GM19025 (cell line): ENCODE measurements around the gene ACTL8.

ENCODE experiments used
- ATAC-seq: cut with Tn5 transposase; IDR thresholded peaks from one replicate; pipeline ENCODE4 v1.9.1; 2021; ENCODE audit warnings: mild to moderate bottlenecking, low read depth, moderate library complexity; ENCODE audit not compliant: unreplicated experiment

Gene ACTL8

DNA sequence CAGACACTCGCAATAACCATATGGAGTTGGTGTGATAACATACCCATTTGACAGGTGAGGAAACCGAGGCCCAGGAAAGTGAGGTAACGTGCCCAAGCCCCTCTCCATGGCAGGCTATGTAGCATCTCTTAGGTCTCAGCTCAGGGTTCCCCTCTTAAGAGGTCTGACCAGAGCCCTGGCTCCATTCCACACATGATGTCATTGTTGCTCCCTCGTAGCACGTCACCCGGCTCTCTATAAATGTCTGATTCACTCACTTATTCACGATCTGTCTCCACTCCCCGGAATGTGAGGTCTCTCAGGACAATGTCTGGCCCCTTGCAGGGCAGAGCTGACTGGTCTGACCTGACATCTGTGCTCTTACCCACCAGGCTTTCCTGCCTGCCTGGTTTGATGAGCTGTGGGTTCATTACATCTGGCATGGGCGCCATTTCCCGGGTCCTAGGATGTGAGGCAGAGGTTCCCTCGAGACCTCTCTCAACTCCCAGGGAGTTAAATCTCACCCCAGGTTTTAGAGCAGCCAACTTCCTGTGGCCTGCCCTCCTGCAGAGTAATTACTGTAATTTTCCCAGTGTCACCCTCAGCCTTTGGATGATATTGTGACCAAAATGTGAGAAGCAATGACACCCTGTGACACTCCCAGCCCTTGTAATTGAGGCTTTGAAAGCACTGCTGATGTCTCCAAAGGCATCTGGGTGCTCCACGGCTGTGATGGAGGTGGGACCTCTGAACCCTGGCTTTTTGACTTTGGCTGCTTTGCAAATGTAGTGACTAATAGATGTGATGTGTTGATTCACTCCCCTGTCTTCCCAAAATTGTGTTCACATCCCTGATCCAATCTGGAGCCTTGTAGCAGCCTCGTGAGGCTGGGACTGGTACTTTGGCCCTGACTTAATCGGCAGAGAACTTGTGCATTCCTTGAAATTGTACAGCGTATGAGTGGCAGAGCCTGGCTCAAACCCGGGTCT lies 10.6 kb downstream of the ACTL8 start:
- no peak for ATAC-seq

DNA sequence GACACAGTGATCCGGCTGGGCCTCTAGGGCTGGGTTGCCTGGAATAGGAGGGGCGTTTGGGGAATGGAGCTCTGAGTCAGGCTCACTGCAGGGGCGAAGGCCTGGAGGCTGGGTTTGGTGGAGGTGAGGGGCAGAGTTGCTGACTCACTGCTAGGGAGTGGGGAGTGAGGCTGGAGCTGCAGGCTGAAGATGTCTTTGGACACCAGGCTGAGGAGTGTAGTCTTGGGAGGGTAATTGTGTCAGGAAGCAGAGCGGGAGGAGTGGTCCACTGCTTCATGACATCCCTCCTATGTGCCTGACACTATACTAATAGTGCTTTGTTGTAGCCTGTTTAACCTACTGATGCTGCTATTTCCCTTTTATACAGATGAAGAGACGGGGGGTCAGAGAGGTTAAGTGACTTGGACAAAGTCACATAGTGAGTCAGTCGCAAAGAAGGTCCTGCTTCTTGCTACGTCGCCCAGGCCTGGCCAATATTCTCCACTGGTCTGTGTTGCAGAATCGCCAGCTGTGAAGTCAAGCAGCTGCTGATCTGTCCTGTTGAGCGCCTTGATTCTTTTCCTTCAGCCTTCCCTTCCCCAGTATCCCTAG lies 13.6 kb downstream of the ACTL8 start:
- no peak for ATAC-seq

DNA sequence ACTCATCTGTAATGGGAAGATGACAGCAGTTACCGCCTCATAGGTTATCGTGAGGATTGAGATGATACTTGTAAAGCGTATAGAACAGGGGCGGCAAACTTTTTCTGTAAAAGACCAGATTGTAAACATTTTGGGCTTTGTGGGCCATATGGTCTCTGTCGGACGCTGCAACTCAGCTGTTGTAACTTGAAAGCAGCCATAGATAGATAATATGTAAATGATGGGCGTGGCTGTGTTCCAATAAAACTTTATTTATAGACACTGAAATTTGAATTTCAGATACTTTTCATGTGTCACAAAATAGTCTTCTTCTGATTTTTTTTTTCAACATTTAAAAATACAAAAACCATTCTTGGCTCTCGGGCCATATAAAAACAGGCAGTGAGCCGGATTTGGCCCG lies 15.8 kb downstream of the ACTL8 start:
- no peak for ATAC-seq

DNA sequence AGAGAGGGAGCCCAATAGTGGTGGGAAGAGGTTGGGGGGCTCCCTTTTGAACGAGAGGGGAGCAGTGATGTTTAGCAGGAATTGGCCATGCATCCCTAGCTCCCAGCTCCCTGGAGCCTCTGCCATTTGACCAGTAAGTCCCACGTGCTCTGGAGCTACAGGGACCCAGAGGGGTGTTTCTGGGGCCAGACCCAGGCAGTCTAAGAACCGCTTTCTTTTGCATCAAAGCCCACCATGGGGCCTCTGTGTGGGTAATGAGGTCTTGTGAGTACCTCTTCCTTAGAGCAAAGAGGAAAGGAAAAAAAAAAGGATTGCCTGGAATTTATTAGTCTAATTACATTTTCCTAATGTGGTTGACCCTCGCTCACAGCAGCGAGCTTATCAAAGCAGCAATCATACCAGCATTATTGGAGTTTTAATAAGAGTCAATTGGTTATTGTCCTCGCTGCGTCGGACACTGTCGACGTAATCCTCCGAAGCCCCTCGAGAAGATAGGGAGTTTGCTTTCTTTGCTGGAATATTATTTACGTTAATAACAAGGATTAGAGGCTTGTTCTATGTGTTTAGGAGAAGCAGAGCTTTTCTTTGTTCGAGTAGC lies 17.6 kb downstream of the ACTL8 start:
- ATAC-seq, result no peak

DNA sequence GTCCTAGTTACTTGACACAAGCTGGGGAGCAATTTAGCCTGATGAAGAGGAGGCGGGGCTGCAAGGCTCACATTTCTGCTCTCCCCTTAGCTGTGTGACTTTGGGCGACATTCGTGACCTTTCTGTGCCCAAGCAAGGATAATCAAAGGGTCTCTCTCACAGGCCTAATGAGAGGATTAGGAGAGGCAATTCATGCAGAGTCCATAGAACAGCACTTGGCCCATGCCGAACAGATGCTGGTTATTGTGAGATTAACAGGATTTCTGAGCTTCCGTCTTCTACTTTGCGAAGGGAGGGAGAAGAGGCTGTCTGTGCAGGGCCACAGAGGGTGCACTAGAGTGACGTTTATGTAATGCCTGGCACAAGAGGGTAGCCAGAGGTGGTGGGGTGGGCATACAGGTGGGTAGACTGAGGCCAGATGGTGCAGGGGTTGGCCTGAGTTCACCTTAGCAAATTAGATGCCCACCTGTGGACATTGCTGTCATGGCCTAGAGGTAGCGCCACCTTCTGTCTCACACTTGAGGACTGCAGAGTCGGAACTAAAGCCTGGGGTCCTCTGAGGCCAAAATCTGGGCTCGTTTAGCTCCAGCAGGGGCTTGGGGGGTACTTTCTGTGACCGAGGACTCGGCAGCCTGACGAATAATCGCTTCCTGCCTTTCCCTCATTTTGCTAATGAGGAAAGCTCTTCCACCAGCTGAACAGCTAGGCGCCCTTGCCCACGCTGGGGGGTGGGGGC lies 18.6 kb downstream of the ACTL8 start:
- no peak for ATAC-seq

DNA sequence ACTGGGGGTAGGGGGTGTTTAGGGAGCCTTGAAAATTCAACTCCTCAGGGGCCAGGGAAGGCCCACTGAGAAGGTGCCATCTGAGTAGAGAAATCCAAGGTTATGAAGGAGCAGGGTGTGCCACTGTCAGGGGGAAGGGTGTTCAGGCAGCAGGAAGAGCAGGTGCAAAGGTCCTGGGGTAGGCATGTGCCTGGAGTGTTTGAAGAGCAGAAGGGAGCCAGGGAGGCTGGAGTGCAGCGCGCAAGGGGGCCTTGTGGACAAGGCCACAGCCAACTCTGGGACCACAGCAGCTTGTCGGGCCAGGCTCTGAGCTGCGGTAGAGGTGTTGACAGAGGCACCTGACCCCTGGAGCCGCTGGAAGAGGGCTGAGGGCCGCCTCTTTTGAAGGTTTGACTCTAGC lies 19.3 kb downstream of the ACTL8 start:
- no peak for ATAC-seq

DNA sequence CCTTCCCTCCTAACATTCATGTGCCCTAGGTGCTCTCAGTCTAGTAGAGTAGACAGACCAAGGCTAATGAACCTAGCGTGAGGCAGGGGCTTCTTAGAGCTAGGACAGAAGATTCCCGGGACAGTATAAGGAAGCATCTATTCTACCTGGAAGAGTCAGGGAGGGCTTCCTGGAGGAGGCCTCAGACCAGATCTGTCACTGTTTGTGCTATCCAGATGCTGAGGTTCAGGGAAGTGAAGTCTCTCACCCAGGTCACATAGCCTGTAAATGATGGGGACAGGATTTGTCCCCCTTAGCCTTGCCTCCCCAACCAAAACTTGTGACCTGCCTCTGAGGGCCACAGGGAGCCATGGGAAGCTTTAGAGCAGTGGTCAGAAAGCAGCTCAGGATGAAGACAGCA lies 20.7 kb downstream of the ACTL8 start:
- ATAC-seq, result no peak

DNA sequence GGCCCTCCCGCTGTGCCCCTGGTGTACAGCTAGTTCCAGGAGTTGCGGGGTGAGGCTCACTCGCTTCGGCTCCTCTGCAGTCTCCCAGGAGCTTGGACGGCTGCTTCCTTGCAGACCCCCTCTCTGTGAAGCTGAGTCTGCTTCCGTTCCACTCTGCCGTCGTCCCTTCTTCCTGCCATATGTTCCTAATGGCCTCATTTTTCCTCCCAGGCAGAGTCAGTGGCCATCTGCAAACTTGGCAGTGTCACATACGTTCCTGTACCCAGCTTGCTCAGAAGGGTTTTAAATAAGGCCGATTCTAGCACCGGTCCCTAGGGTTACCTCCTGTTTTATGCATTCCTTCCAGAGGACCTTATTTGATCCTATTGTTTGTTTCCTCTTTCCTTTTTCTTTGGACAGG lies 21.3 kb downstream of the ACTL8 start:
- ATAC-seq, result no peak

DNA sequence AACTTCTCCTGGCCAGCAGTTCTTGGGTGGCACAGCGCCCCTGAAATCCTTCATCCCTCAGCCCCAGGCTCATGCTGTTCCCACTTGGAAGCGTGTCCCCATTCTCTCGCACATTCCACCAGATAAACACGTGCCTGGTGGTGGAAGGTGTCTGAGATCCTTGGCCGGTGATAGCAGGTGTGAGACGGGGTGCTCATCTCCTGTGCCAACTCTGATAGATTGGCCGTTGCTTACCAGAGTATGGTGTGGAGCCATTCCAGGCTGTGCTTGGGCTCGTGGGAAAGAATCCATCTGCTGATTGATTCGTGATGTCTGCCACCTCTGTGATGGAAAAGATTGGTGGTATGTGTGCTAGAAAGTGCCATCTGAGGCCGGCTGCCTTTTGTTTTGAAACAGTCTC lies 22.2 kb downstream of the ACTL8 start:
- no peak for ATAC-seq

DNA sequence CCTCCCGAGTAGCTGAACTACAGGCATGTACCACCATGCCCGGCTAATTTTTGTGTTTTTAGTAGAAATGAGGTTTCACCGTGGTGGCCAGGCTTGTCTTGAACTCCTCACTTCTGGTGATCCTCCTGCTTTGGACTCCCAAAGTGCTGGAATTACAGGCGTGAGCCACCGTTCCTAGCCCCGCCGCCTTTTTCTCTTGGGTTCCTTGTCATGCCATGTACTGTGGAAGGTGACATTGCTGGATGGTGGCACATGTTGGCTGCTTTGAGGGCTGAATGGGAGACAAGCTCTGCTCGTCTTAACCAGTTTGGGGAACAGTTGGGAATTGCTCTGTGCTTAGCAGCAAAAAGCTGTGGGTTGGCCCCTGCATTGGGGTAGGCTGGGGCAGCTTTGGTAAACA lies 22.7 kb downstream of the ACTL8 start:
- no peak for ATAC-seq

DNA sequence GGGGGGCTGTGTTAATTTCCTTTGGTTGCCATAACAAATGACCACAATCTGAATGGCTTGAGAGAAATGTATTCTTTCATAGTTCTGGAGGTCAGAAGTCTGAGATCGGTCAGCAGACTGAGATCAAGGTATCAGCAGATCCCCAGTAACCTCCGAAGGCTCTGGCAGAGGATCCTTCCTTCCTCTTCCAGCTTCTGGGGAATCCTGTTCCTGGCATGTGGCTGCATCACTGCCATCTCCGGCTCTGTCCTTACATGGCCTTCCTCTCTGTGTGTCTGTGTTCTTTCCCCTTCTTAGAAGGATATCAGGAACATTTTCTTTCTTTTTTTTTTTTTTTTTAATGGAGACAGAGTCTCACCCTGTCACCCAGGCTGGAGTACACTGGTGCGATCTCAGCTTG lies 25.8 kb downstream of the ACTL8 start:
- ATAC-seq, result no peak

DNA sequence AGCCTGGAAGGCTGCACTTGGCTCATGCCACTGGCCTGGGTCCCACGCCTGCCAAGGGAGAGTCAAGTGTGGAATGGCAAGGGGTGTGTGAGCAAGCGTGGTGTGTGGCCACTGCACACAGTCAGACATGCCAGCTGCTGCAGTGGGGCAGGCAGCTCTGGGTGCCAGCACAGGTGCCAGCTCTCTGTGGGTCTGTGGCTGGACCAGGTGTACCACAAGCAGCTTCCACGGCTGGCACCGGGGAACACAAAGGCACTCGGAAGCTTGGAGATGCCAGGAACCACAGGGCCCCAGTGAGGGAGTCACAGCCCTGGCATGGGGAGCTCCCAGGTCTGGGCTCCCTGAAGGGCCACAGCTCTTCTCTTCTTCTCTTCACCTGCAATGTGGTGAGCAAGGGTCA lies 34.8 kb downstream of the ACTL8 start:
- no peak for ATAC-seq

DNA sequence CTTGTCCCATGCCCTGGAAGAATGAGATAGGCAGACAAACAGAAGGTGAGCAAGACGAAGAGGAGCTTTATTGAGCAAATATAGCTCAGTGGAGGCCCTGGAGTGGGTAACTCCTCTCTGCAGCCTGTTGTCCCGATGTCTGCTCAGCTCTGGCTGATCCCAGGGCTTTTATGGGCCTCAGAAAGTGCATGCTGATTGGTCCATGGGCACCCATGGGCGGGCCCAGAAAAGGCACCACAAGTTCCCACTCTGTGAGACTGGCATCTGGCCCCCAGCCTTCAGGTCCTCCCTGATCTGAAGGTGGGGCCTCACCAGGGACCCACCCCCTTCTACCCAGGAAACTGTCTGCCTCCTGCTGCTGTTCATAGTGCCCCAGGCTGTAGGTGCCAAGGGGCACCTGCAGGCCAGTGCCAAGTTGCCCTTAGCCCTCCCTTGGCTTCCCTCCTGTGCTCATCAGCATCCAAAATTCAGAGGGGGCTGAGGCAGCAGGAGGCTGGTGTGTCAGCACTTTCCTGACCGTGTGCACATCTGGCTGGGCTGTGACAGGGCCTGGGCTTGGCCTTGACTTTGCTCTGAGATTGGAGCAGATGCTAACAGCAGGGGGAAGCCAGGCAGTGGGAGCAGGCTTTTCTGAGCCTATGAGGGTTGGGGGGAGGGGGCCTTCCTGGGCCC lies 35.4 kb downstream of the ACTL8 start:
- ATAC-seq, result no peak

DNA sequence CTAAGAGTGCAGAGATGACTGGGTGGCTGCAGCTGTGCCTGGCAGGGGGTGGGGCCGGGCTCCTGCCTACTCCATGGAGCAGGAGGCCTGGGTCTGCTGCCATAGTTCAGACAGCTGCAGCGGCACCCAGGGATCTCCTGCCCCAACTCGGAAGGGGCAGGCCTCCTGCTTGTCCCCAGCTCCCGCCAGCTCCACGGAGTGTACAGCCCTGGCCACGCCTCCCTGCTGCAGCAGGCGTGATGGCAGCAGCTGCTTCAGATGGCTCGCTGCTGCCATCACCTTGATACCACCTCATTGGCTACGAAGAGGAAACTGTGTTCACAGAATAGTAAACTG lies 35.9 kb downstream of the ACTL8 start:
- no peak for ATAC-seq

DNA sequence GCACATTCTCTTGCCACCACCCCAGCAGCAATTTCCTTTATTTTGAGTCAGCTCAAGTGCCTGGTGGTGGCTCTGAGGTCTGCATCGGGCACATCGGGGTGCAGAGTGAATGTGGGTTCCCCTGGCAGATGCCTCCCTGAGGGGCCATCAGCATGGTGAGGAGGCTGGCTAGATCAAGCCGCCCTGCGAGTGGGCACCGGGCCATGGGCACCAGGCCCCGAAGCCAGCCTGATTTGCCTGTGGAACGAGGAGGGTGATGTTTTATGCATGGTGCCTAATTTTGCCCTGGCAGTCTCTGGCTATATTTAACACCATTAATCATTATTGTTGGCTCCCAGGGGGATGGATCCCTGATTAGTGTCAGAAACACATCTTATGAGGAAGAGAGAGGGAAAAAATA lies 36.3 kb downstream of the ACTL8 start:
- no peak for ATAC-seq

DNA sequence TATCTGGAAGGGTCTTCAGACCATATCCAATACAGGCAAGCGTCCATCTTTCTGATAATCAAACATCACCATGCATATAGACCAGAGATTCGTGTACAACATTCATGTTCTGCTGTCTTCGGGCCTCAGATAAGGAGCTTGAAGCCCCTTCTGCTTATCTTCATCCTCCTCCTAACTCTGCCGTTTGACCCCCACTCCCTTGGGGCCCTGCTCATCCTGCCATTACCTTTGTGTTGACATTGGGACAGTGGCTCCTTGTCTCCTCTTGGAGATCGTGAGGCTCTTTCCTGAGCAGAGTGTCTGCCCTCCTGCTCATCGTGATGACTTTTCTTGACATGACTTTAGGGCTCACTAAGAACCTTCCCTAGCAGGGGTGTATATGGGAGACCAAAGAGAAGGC lies 37.3 kb downstream of the ACTL8 start:
- no peak for ATAC-seq

DNA sequence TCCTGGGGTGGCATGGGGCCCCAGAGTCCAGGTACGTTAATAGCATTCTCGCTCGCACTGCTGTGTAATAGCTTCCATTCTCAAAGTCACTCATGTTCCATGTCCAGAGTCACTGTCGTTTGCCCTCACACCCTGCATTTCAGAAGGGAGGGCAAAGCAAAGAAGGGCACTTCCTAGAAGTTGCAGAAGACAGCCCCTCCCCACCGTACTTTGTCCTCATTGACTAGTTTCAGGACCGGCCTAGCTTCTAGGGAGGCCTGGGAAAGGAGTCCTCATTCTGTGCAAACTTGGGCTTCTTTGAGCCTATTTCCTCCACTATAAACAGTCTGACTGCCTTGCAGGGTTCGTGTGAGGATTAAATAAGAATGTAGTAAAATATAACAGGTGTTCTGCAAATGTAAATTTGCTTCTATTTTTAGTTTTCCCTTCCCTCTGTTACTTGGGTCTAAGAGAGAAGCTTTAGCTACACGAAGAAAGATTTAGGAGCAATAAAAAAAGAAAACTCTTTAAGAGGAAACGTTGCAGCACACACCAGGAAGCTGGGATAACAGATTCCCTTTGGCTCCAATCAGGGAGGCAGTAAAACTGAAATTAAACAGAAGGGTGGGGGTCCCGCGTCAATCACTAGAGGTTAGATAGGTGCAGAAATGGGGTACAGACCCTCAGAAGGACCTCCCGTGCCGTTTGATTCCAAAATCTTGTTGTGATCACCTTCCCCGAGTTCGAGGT lies 40.1 kb downstream of the ACTL8 start:
- ATAC-seq, result no peak

DNA sequence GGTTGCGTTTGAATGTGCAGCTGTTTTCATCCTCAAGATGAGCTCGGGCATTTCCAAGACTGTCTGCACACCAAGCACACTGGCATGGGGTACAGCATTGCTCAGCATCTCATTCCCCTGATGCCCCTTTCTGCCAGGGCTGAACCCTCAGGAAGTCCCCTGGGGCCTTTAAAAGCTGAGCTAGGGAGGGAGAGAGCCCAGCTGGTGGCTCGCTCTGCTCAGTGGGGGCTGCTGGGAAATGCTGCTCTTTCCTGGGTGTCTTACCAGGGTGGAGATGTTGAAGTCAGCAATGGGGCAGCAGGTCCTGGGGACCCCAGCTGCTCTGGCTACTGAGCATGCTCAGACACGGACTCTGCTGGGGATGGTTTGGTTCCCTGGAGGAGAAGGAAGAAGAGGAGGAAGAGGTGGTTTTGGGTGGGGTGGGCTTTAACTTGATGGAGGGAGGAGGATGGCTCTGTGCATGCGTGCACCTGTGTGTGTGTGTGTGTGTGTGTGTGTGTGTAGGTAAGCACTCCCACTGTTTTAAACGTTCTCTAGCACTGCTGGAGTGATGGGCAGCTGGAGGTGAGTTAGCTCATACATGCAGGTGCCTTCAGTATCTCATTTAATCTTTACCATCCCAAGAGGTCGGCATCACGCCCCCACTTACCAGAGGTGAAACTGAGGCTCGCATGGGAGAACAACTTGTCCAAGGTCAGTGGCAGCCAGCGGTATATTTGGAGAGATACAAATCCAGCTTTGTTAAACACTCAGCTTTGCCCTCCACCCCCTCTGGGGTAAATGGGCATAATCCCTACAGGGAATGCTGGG lies 40.9 kb downstream of the ACTL8 start:
- ATAC-seq, result no peak

DNA sequence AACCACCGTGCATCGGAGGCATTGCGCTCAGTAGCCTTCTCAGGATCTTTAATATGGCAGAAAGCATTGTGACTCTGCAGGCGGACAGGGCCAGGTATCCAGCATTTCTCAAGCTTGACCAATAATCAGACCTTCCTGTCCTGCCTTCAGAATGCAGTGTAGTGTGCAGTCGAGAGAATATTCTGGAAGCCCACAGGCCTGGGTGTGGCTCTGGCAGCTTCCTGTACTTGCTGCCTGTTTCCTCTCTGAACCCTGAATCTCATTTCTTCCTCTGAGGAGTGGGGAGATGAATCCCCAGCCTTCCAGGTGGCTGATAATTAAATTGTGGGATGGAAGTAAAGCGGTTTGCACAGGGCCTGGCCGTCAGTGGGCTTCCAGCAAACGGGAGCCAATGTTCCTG lies 42.3 kb downstream of the ACTL8 start:
- no peak for ATAC-seq
